Left ventricle myocardium inferior (tissue), 1 donor: ENCODE measurements around the gene TRMT5. TPM values are rescaled to one million over a fixed set of nuclear protein-coding genes. Genes with fewer than 3 reads are reported as not detected.

Experiments used
- DNase-seq: peaks from one replicate; pipeline ENCODE4 v3.0.0-alpha.2; 2020
- H3K27ac ChIP-seq: fragments of 200-600 bp; replicated peaks from 2 replicates; pipeline ENCODE4 v1.8.0; 2021
- H3K27me3 ChIP-seq: fragments of 200-600 bp; 2 replicates; pipeline ENCODE4 v1.8.0; 2021; ENCODE audit warnings: low read depth
- H3K36me3 ChIP-seq: fragments of 200-600 bp; 2 replicates; pipeline ENCODE4 v1.8.0; 2021
- H3K4me1 ChIP-seq: fragments of 200-600 bp; 2 replicates; pipeline ENCODE4 v1.8.0; 2021
- H3K4me3 ChIP-seq: fragments of 200-600 bp; 2 replicates; pipeline ENCODE4 v1.8.0; 2021; ENCODE audit warnings: mild to moderate bottlenecking, moderate library complexity
- H3K9me3 ChIP-seq: fragments of 200-600 bp; replicated peaks from 2 replicates; pipeline ENCODE4 v1.8.0; 2021
- CTCF ChIP-seq: fragments of 200-600 bp; IDR thresholded peaks from 2 replicates; pipeline ENCODE4 v1.8.0; 2021; ENCODE audit warnings: antibody characterized with exemption, mild to moderate bottlenecking, borderline replicate concordance
- intact Hi-C: fragments of 100-400 bp; cut with micrococcal nuclease; formaldehyde crosslinking; loops from one replicate; pipeline ENCODE4 v1.11.0; 2022
- total RNA-seq: library from RNA; stranded (reverse); fragmentation: NEBNext Ultra II Directional; extraction: Animal tissue kit (Norgen Biotek cat#: 25700); gene quantifications from one replicate; pipeline ENCODE4 v1.2.1, GENCODE V29; 2021
- donor health status: DM: no; HTN: yes; CAD: no; lungs with severe emphysema.

Gene TRMT5
- total RNA-seq, 1 donor from 2014 or later: 6.7 TPM

DNA sequence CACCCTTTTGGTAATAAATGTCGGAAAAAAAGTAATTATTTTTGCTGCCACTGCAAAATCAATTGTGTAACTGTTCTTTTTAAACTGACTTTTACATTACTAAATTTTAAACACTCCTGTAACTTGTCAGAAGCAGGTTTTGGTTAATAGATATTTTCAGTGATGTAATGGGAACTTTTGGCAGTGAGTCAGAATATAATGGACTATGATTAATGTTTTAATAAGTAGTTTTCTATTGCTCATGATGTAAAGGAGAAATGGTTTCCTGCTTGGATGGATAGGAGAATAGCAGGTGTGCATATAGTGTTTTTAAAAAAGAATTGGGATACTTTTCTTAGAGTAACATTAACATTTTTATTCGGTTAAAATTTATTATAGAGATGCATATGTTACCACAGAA, 58.8 kb downstream of the TRMT5 start:
- H3K4me1 ChIP-seq: no peaks in the 10 kb centered on the region
- H3K9me3 ChIP-seq: no peaks in the 10 kb centered on the region
- H3K27me3 ChIP-seq: no peaks in the 10 kb centered on the region
- intact Hi-C loops: no loop called here
- no peak overlapping the region for H3K4me3 ChIP-seq
- H3K36me3 ChIP-seq: no peaks in the 10 kb centered on the region
- DNase-seq: no peak
- no peak overlapping the region for H3K27ac ChIP-seq
- no peak for TF ChIP-seq CTCF

Other genes starting within 250 kb of the TRMT5 start
- gene MNAT1, start 246.3 kb downstream of the TRMT5 start, total RNA-seq: 28.5 TPM
- 6.3 TPM for gene SLC38A6, start 166 bp upstream of the TRMT5 start, total RNA-seq